Stimulated activated CD4-positive, alpha-beta T cell treated with anti-CD3 and anti-CD28 coated beads, TNF-alpha, amount 100 ng/mL, for 4 hours (primary cell): ENCODE measurements around the gene ERP44.
"Not testable (repeated sequence)": the region's sequence is repeated elsewhere in the genome, so short reads cannot be mapped to it uniquely, and the experiment has no call there.

Experiments used
- DNase-seq, 3 experiments: peaks; one replicate each; pipeline ENCODE4 v3.0.0-alpha.2; 2020; ENCODE audit warnings: low read depth in 3 of 3

ERP44 gene

DNA sequence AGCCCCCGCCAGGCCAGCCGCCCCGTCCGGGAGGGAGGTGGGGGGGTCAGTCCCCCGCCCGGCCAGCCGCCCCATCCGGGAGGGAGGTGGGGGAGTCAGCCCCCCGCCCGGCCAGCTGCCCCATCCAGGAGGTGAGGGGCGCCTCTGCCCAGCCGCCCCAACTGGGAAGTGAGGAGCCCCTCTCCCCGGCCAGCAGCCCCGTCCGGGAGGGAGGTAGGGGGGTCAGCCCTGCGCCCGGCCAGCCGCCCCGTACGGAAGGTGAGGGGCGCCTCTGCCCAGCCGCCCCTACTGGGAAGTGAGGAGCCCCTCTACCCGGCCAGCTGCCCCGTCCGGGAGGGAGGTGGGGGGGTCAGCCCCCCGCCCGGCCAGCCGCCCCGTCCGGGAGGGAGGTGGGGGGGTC, 30.8 kb downstream of the ERP44 start:
- not testable (repeated sequence) for DNase-seq

DNA sequence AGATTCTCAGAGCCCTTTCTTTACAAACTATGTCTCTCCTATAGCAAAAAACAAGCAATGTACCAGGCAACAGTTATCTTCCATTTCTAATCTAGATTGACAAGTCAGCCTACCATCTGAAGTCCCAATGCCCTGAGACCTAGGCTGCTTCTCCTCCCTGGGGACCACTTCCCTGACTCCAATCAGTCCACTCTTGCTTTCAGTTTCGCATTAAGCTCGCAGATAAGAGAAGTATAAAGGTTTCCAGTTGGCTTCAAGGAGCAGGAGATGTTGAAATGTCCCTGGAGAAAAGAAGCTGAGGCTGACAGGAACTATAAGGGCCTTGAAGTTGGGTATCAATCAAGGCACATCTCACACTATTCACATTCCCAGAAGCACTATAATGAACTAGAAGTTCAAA, 32.3 kb downstream of the ERP44 start:
- DNase-seq, result no peak

DNA sequence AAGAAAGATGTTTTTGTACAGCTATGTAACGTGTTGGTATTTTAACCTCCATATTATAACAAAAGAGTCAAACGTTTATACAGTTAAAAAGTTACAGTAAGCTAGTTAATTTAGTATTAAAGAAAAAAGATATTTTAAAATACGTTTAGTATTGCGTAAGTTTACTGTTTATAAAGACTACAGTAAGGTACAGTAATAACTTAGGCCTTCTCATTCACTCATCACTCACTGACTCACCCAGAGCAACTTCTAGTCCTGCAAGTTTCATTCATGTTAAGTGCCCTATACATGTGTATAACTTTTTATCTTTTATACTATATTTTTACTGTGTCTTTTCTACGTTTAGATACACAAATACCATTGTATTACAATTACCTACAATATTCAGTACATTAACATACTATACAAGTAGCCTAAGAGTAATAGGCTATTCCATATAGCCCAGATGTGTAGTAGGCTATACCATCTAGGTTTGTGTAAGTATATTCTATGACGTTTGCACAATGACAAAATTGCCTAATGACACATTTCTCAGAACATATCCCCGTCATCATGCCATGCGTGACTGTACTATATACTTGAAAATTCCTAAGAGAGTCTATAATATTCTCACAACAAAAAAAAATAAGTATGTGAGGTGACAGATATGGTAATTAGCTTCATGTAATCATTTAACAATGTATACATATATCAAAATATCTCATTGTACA, 33.8 kb downstream of the ERP44 start:
- DNase-seq, result no peak

DNA sequence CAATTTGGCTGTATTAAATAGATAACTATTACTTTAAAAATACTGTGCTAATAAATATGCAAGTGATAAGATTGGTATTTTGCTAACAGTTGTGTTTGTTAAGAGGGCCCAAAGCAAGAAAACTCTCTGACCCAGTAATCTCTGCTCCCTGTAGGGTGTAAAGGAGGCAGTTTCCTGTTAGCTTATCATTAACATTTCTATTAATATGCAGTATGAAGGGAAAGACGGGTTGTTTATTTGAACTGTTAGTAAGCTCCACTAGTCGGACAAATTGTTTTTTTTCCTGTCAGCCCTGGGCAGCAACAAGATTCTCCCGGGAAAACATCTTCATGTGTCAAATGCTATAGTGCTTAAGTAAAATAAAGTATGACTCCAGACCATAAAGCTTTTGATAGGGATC, 35.6 kb downstream of the ERP44 start:
- DNase-seq, result no peak

DNA sequence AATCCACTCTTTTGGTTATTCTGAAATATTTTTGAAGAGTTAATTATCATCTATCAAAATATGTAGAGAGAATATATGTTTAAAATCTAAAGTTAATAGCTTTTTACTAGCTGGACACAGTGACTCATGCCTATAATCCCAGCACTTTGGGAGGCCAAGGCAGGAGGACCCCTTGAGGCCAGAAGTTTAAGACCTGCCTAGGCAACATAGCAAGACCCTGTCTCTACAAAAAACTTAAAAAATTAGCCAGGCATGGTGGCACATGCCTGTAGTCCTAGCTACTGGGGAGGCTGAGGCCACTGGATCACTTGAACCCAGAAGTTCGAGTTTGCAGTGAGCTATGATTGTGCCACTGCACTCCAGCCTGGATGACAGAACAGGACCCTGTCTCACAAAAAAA, 36.1 kb downstream of the ERP44 start:
- DNase-seq, result not testable (repeated sequence)

DNA sequence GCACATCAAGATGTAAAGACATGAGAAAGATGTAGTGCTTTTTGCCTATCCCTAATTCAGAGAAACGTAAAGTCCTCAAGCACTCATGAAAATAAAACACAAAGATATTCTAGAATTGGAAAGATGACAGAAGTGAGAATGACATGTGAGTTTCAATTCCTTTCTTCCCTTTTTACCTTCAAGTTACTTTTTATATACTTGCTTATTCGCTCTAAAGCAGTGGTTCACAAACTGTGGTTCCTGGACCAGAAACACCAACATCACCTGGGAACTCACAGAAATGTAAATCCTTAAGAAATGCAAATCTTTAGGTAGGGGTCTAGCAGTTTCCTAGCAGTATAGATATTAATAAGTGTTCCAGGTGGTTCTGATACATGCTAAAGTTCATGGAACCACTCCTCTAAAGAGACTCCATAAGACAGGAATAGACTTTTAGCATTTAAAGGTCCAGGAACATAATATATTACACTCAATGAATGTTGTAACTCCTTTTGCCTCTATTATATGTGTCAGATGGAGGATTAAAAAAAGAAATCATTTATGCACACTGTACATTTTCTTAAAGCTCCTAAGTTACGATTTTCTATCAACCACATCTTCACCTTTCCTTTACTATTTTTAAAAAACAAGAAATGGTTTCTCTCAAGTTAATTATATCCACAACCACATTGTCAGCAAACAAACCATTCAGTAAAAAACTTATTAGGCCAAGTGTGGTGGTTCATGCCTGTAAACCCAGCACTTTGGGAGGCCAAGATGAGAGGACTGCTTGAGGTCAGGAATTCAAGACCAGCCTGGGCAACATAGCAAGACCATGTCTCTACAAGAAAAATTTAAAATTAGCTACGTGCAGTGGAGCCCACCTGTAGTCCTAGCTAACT, 39.9 kb downstream of the ERP44 start:
- DNase-seq, result no peak

DNA sequence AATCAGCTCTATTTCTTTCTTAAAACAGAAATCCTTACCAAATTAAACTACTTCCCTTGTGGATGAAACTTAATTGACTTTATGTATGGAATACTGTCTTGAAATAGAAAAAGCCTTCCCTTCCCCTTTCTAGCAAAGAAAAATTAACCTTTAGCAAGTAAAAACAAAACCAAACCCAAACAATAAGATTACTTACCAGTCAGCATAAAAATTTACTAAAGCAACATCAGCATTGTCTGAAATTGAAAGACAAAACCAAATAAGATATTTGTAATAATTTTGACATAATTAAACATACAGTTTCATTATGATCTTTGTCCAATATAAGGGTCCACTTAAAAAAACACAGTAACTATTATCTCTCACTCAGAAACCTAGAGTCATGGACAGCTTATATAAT, 41.2 kb downstream of the ERP44 start:
- DNase-seq, result no peak

DNA sequence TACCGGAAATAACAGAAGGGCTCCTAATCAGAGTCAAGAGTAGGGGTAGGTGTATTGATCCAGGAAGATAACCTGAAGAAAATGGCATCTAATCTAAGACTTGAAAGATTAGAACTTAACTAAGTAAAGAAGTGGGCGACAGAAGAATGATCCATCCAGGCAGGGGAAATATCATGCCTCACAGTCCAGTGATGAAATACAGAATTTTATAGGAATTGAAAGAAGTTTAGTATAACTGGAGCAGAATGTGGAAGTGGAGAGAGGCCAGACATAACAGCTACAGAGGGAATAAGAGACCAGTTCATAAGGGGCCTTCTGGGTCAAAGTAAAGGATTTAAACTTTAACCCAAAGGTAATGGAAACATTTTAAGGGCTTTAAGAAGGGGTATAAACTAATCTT, 42.2 kb downstream of the ERP44 start:
- DNase-seq, result no peak

DNA sequence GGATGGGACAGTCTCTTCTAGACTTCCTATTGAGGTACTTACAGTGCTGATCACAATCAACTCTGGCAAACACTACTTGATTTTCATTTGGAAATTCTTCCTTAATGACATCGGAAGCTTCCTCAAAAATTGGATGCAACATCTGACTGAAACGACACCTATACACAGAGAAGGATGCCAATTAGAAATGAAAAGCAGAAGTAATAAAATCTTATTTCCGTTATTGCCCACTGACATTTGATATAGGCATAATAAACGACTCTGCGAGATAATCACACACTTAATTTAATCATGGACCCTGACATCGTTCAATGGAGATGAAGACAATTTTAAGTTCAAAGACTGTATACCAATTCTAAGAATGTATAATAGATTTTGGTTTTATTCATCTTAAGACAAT, 46.4 kb downstream of the ERP44 start:
- no peak for DNase-seq

DNA sequence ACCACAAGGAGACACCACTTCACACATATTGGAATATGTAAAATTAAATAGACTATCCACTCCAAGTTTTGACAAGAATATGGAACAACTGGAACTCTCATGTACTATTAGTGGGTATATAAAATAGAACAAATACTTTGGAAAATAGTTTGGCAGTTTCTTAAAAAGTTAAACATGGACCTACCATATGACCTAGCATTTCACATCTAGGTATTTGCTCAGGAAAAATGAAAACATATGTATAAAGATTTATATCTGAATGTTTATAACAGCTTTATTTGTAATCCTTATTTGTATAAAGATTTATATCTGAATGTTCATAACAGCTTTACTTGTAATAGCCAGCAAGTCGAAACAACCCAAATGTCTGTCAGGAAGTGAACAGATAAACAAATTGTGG, 49.2 kb downstream of the ERP44 start:
- no peak for DNase-seq

DNA sequence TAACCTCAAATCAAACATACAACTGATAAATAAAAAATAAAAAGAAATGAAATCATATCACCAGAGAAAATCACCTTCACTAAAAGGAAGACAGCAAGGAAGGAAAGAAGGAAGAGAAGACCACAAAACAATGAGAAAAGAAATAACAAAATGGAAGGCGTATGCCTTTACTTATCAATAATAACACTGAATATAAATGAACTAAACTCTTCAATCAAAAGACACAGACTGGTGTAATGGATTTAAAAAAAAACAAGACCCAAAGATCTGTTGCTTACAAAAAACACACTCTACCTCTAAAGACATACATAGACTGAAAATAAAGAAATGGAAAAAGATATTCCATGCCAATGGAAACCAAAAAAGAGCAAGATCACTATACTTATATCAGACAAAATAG, 60.3 kb downstream of the ERP44 start:
- no peak for DNase-seq

DNA sequence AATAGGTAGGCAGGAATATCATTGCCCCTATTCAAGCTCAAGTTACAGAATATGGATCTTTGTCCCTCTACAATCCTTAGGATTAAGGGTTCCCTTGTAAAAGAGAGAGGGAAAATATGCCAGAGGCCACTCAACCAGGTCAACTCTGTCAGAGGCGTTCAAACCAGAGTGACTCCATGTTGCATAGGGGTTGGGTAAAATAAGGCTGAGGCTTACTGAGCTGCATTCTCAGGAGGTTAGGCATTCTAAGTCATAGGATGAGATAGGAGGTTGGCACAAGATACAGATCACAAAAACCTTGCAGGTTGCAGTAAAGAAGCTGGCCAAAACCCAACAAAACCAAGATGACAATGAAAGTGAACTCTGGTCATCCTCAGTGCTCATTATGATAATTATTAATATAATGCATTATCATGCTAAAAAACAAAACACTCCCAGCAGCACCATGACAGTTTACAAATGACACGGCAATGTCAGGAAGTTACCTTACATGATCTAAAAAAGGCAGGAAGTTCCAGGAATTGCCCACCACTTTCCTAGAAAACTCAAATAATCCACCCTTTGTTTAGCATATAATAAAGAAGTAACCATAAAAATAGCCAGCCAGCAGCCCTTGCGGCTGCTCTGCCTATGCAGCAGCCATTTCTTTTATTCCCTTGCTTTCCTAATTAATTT, 64.8 kb downstream of the ERP44 start:
- DNase-seq, result no peak

DNA sequence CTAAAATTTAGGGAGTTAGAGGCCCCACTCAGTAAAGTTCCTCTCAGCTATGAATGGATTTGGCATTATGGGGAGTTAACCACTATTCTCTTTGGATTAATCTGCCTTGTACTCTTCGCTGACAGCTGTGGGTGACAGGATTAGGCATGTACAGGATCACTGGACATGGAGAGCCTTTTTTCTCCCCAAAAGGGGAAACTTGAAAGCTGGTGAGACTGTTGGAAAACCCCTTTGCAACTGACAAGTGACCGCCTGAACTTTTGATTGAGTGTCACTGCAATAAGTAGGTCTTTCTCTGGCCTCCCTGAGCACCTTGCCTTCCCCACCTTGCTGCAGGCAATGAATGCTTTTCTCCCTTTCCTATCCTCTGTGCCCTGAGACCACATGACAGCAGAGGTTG, 68.3 kb downstream of the ERP44 start:
- DNase-seq, result no peak

DNA sequence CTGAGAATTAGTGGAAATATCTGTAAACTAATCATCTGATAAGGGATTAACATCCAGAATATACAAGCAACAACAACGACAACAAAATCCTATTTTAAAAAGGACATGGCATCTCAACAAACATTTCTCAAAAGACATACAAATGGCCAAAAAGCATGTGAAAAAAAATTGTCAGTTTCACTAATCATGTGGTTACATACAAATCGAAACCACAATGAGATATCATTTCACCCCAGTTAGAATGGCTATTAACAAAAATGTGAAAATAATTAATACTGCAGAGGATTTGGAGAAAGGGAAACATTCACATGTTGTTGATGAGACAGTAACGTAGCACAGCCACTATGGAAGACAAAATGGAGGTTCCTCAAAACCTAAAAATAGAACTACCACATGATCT, 69.5 kb downstream of the ERP44 start:
- DNase-seq, result no peak

DNA sequence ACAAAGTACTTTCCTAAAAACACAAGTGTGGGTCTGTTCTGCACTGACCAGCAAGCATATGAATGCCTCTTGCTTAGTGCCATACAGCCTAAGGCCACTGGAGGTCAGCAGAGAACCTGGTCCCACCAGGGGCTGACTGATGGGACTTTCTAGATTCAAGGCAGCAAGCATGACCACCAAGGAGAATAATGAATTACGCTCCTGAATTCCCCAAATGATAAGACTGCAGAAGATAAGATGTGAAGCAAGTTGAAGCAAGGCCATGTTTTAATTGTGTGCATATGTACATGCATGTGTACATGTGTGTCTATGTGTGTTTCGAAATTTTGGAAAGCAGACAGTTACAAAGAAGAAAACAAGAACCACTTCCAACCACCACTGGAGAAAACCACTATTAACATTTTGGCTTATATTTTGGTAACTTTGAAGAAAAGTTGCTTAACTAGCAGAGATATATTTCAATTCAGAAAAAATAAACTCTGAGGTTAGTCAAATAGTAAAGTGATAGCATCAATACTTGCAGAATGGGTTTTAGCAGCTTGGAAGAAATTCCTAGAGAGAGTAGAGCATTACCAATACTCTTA, 70.5 kb downstream of the ERP44 start:
- DNase-seq, result peak; percentile 23 to 27 (median 26)

DNA sequence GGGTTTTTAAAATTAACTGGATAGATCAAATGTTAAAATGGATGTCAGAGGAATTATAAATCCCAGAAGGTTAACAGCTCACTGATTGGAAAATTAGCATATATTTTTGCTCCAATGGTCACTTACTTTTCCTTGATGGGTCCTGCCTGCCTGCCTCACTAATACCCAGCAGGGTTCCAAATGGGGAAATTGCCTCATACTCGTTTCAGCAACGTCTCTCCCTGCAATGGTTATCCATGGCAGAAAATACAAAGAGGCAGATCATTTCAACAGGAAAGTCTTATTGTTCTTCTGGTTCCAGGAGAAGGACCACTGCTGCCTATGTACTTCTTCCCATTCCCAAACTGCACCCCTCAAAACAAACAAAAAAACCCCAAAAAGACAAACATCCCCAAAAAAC, 71.3 kb downstream of the ERP44 start:
- DNase-seq, result no peak

DNA sequence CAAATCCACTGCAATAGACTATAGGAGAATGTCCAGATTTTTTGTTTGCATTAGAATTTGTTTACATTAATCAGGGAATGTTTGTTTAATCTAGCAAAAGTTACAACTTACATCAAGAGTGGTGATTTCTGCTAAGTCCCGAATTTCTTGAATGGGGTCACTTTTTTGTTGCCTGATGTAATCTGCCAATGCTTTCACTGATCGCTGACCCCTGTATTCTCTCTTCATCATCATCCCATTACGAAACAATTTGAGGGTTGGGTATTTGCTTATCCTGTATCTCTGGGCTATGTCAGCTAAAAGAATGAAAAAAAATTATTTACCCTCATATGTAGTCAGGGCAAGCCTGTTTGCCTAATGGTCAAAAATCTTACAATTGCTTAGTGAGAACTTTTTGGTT, 76.9 kb downstream of the ERP44 start:
- DNase-seq, result no peak

DNA sequence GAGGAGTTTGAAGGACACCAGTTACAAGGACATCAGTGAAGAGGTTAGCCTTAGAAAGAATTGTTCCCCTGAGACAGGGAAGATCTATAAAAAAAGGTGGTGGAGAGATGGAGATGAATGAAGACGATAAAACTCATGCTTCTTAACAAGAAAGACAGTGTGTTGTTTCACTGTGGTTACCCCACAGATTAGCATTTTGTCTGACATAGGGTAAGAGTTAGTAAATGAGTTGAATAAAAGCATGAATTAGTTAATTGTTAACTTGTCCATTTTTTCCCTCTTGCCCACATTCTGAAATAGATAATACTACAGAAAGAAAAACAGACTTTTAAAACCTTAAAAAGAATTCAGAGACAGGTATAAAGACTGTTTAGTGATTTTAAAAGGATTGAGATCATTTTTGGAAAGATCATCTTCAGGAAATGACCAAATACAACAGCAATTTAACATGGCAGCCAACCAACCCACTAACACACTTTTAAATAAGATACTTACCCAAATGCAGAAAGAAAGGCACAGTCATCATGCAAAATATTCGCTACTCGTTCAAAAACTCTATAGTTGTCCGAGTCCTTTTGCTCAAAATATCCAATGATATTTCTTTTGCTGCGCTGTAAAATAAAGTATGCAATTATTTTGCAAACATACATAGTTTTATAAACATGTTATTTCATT, 78.5 kb downstream of the ERP44 start:
- no peak for DNase-seq

DNA sequence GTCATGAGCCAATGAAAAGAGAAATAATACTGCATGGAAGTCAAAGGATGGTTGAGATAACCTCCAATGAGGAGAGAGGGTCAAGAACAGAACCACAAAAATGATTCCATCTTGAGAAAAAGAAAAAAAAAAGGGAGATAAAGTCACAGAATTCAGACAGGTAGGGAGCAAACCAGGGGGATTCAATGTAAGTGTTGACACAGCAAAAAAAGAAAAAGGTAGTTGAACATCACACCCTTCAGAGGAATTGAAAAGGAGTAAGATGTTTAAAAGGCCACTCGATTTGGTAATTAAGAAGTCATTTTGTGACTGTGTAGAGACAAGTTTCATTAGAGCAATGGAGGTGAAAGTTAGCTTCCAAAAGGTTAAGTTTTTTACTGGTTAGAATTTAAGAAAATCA, 79.3 kb downstream of the ERP44 start:
- no peak for DNase-seq

DNA sequence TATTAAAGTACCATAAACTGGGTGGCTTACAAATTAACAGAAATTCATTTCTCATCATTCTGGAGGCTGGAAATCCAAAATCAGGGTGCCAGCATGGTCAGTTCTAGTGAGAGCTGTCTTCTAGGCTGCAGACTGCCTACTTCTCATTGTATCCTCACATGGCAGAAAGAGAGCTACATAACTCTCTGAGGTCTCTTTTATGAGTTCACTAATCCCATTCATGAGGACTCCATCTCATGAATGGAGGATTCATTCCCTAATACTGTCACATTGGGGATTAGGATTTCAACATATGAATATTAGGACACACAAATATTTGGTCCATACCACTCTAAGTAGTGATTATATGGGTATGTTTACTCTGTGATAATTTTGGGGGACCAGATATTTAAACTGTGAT, 84.0 kb downstream of the ERP44 start:
- no peak for DNase-seq

DNA sequence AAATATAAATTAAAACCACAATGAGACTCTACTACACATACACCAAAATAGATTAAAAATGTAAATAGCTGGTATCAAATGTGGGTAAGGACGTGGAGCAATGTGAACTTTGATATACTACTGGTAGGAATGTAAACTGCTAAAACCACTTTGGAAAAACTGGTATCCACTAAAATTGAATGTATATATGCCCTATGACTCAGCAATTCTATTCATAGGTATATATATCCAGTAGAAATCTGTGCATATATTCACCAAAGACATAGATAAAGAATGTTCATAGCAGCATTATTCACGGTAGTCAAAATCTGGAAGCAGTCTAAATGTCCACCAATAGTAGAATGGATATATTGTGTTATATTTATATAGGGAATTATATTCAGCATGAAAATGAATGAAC, 85.2 kb downstream of the ERP44 start:
- no peak for DNase-seq

DNA sequence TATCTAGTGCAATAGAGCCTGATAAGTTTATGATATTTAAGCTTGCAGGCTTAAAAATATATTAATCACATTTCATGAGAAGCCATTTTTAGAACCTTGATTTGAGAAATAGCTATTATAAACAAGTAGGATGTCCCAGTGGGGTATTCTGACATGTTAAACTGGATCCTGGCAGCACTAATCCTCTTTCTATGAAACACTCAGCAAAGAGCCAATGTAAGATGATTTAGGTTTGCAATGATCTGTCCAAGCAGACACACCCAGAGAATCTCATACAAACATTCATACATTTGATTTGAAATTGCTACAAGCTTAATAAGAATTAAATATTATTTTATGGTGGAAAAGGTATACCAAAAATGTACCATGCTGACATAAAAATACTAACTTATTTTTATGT, 86.5 kb downstream of the ERP44 start:
- no peak for DNase-seq
